ENCODE data around the gene XDH. TPM values are rescaled to one million over a fixed set of nuclear protein-coding genes. Genes with fewer than 3 reads are reported as not detected.
A peak's percentile ranks its signal among the peaks of the same experiment; 100 is the strongest.

Gene XDH
- polyA plus RNA-seq, 1 donor (not counting 4 experiments of a cell fraction or from before 2014, with no cell fraction given): 40.6 TPM

- TF ChIP-seq EZH2 (IDR thresholded peaks at IDR 0.05; ENCODE audit: low read length) (no peak), CTCF (optimal IDR thresholded peaks at IDR 0.05 in 1 of 3, IDR thresholded peaks at IDR 0.05 in 1 of 3, conservative IDR thresholded peaks at IDR 0.05 in 1 of 3; ENCODE audit: extremely low read depth in 1 of 3, insufficient read depth in 2 of 3, low read length in 3 of 3) (no peak)
- H2AFZ ChIP-seq (ENCODE audit: control insufficient read depth, low read length): no peak overlapping the region
- no peaks in the 10 kb centered on the region for H4K20me1 ChIP-seq (ENCODE audit: control insufficient read depth, extremely low read depth, insufficient read depth, low read length)
- H3K9ac ChIP-seq (ENCODE audit: control insufficient read depth, extremely low read depth, insufficient read depth, low read length): no peak overlapping the region
- H3K4me2 ChIP-seq (ENCODE audit: control insufficient read depth, extremely low read depth, insufficient read depth, low read depth, low read length): no peak overlapping the region
- H3K4me3 ChIP-seq (ENCODE audit: control insufficient read depth in 2 of 3, extremely low read depth in 1 of 3, insufficient read depth in 2 of 3, low read depth in 1 of 3, low read length in 3 of 3): no peak overlapping the region
- H3K36me3 ChIP-seq (ENCODE audit: control insufficient read depth in 2 of 2, extremely low read depth in 1 of 2, insufficient read depth in 2 of 2, low read length in 2 of 2): peaks cover 4 to 15% of the 10 kb centered on the region in 2 experiments
- H3K4me1 ChIP-seq (ENCODE audit: control insufficient read depth, extremely low read depth, insufficient read depth, low read length): peaks cover 20% of the 10 kb centered on the region
- H3K9me1 ChIP-seq (ENCODE audit: control insufficient read depth, extremely low read depth, insufficient read depth, low read length): no peaks in the 10 kb centered on the region
- H3K27me3 ChIP-seq (ENCODE audit: control insufficient read depth, extremely low read depth, insufficient read depth, low read length): no peaks in the 10 kb centered on the region
- DNase-seq (ENCODE audit: low read depth, low spot score) (no peak), FAIRE-seq (peak; percentile 32)
- peaks cover 36% of the 10 kb centered on the region for H3K79me2 ChIP-seq (ENCODE audit: control insufficient read depth, insufficient read depth, low read length)
- H3K9me3 ChIP-seq (ENCODE audit: control insufficient read depth, low read depth, low read length): no peaks in the 10 kb centered on the region
- no peak overlapping the region for H3K27ac ChIP-seq (ENCODE audit: control insufficient read depth, insufficient read depth, low read length)
- dilution Hi-C loops (cut with MboI; ENCODE audit: extremely low pct_ligation_motif_present, low sequenced_read_pairs): no loop called here
Observed at GRCh38 chr2:31406593-31407385, 7.8 kb downstream of the XDH start.

DNA sequence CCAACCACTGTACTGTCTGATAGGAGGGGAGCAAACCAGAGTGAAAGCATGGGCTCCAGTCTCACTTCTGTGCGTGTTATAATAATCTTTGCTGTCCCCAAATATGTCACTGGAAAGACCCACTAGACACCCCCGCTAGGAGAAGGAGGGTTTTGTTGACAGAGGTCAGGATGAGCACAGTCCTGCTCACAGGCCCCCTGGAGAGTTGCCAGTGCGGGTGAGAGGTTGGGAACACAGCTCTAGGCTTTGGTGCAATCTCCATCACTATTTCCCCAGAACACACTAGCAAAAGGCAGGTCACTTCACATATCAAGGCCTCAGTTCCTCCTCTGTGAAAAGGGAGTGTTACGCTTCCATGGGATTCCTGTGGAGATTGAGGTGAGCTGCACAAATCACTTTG is 9.7 kb downstream of the XDH start:
- FAIRE-seq (no peak), DNase-seq (ENCODE audit: low read depth, low spot score) (no peak)
- Histone ChIP-seq H3K4me1 (ENCODE audit: control insufficient read depth, extremely low read depth, insufficient read depth, low read length) (peaks cover 30% of the 10 kb centered on the region), H3K27me3 (ENCODE audit: control insufficient read depth, extremely low read depth, insufficient read depth, low read length) (no peaks in the 10 kb centered on the region), H3K36me3 (ENCODE audit: control insufficient read depth in 2 of 2, extremely low read depth in 1 of 2, insufficient read depth in 2 of 2, low read length in 2 of 2) (peaks cover 4 to 21% of the 10 kb centered on the region in 2 experiments), H3K4me3 (ENCODE audit: control insufficient read depth in 2 of 3, extremely low read depth in 1 of 3, insufficient read depth in 2 of 3, low read depth in 1 of 3, low read length in 3 of 3) (no peak overlapping the region), H3K79me2 (ENCODE audit: control insufficient read depth, insufficient read depth, low read length) (peaks cover 28% of the 10 kb centered on the region), H3K9ac (ENCODE audit: control insufficient read depth, extremely low read depth, insufficient read depth, low read length) (no peak overlapping the region), H3K27ac (ENCODE audit: control insufficient read depth, insufficient read depth, low read length) (no peak overlapping the region), H2AFZ (ENCODE audit: control insufficient read depth, low read length) (no peak overlapping the region), H3K9me3 (ENCODE audit: control insufficient read depth, low read depth, low read length) (no peaks in the 10 kb centered on the region), H3K9me1 (ENCODE audit: control insufficient read depth, extremely low read depth, insufficient read depth, low read length) (no peaks in the 10 kb centered on the region), H4K20me1 (ENCODE audit: control insufficient read depth, extremely low read depth, insufficient read depth, low read length) (no peaks in the 10 kb centered on the region), H3K4me2 (ENCODE audit: control insufficient read depth, extremely low read depth, insufficient read depth, low read depth, low read length) (no peak overlapping the region)
- TF ChIP-seq EZH2 (IDR thresholded peaks at IDR 0.05; ENCODE audit: low read length): no peak
- no peak for TF ChIP-seq CTCF (optimal IDR thresholded peaks at IDR 0.05 in 1 of 3, IDR thresholded peaks at IDR 0.05 in 1 of 3, conservative IDR thresholded peaks at IDR 0.05 in 1 of 3; ENCODE audit: extremely low read depth in 1 of 3, insufficient read depth in 2 of 3, low read length in 3 of 3)
- dilution Hi-C loops (cut with MboI; ENCODE audit: extremely low pct_ligation_motif_present, low sequenced_read_pairs): no loop called here
